Measurements from ENCODE around the gene EIF4A3. TPM values are rescaled to one million over a fixed set of nuclear protein-coding genes. Genes with fewer than 3 reads are reported as not detected.

The EIF4A3 gene
- total RNA-seq, 1 experiment from 2014 or later: 190 TPM

- no TSS peak for BruUV-seq (replicated peaks)
- H3K4me1 Mint-ChIP-seq (ENCODE audit: low read depth, unreplicated experiment): peaks cover 7% of the 10 kb centered on the region
- TF ChIP-seq CTCF (IDR thresholded peaks at IDR 0.05; ENCODE audit: insufficient read depth in 1 of 2, low read depth in 1 of 2, low read length in 1 of 2, severe bottlenecking in 1 of 2, unreplicated experiment in 1 of 2): no peak
- H3K27me3 Mint-ChIP-seq (ENCODE audit: insufficient read depth, unreplicated experiment): no peaks in the 10 kb centered on the region
- no peaks in the 10 kb centered on the region for H3K9me3 Mint-ChIP-seq (ENCODE audit: unreplicated experiment)
- DNase-seq: no peak
- ChIA-PET POLR2A (interaction anchor here (0.9 to 1.3 kb wide), 3 partner anchors 22 to 52 kb away, joined by 3 to 7 read pairs (median 4); partner anchors contain the start of gene GAA), CTCF (interaction anchor here (0.6 to 1.7 kb wide), 15 partner anchors 19 to 526 kb away, joined by 3 to 37 read pairs (median 4); partner anchors contain the start of gene GAA)
- Histone ChIP-seq H3K27me3 (replicated peaks; ENCODE audit: control insufficient read depth, insufficient read depth, low read length) (no peaks in the 10 kb centered on the region), H3K36me3 (ENCODE audit: control insufficient read depth, insufficient read depth, low read length) (no peaks in the 10 kb centered on the region), H3K4me3 (ENCODE audit: low read depth, low read length) (no peak overlapping the region), H3K9me3 (no peaks in the 10 kb centered on the region), H3K4me1 (0 out of 2 replicates have a peak, but pooled peaks cover 4% of the 10 kb centered on the region)
- H3K4me3 Mint-ChIP-seq (ENCODE audit: unreplicated experiment): no peak overlapping the region
- H3K27ac Mint-ChIP-seq (ENCODE audit: unreplicated experiment): no peak overlapping the region
- intact Hi-C loops (cut with micrococcal nuclease; ENCODE audit: unreplicated experiment): loop anchor here (1.0 kb wide), 2 partner anchors 22 to 41 kb away; partner anchors contain the start of gene GAA
- no peaks in the 10 kb centered on the region for H3K36me3 Mint-ChIP-seq (ENCODE audit: insufficient read depth, unreplicated experiment)
Measured at GRCh38 chr17:80123791-80124190, 23.1 kb downstream of the EIF4A3 start.

- no peak for TF ChIP-seq CTCF (IDR thresholded peaks at IDR 0.05; ENCODE audit: insufficient read depth in 1 of 2, low read depth in 1 of 2, low read length in 1 of 2, severe bottlenecking in 1 of 2, unreplicated experiment in 1 of 2)
- Mint-ChIP-seq H3K36me3 (ENCODE audit: insufficient read depth, unreplicated experiment) (no peaks in the 10 kb centered on the region), H3K27me3 (ENCODE audit: insufficient read depth, unreplicated experiment) (no peaks in the 10 kb centered on the region), H3K27ac (ENCODE audit: unreplicated experiment) (no peak overlapping the region), H3K9me3 (ENCODE audit: unreplicated experiment) (no peaks in the 10 kb centered on the region), H3K4me3 (ENCODE audit: unreplicated experiment) (no peak overlapping the region), H3K4me1 (ENCODE audit: low read depth, unreplicated experiment) (peaks cover 7% of the 10 kb centered on the region)
- Histone ChIP-seq H3K27me3 (replicated peaks; ENCODE audit: control insufficient read depth, insufficient read depth, low read length) (no peaks in the 10 kb centered on the region), H3K9me3 (no peaks in the 10 kb centered on the region), H3K4me3 (ENCODE audit: low read depth, low read length) (no peak overlapping the region), H3K36me3 (ENCODE audit: control insufficient read depth, insufficient read depth, low read length) (no peaks in the 10 kb centered on the region), H3K4me1 (0 out of 2 replicates have a peak, but pooled peaks cover 4% of the 10 kb centered on the region)
- ChIA-PET CTCF (interaction anchor here (0.7 kb wide), 1 partner anchor 130 kb away, joined by 5 read pairs; no protein-coding TSS in a partner anchor), POLR2A (no interaction called here)
- intact Hi-C loops (cut with micrococcal nuclease; ENCODE audit: unreplicated experiment): no loop called here
- no peak for DNase-seq
- no TSS peak for BruUV-seq (replicated peaks)
Measured at GRCh38 chr17:80122926-80123505, 23.9 kb downstream of the EIF4A3 start.

- Mint-ChIP-seq H3K9me3 (ENCODE audit: unreplicated experiment) (no peaks in the 10 kb centered on the region), H3K27me3 (ENCODE audit: insufficient read depth, unreplicated experiment) (no peaks in the 10 kb centered on the region), H3K36me3 (ENCODE audit: insufficient read depth, unreplicated experiment) (no peaks in the 10 kb centered on the region), H3K27ac (ENCODE audit: unreplicated experiment) (no peak overlapping the region), H3K4me3 (ENCODE audit: unreplicated experiment) (no peak overlapping the region), H3K4me1 (ENCODE audit: low read depth, unreplicated experiment) (peaks cover 7% of the 10 kb centered on the region)
- H3K4me3 ChIP-seq (ENCODE audit: low read depth, low read length): no peak overlapping the region
- intact Hi-C loops (cut with micrococcal nuclease; ENCODE audit: unreplicated experiment): no loop called here
- ChIA-PET POLR2A (no interaction called here), CTCF (interaction anchor here (0.7 to 0.9 kb wide), 3 partner anchors 15 to 333 kb away, joined by 3 read pairs; partner anchors contain the start of gene GAA)
- no peaks in the 10 kb centered on the region for H3K9me3 ChIP-seq
- no peak for DNase-seq
- no peaks in the 10 kb centered on the region for H3K27me3 ChIP-seq (replicated peaks; ENCODE audit: control insufficient read depth, insufficient read depth, low read length)
- H3K4me1 ChIP-seq: 0 out of 2 replicates have a peak, but pooled peaks cover 4% of the 10 kb centered on the region
- no TSS peak for BruUV-seq (replicated peaks)
- no peaks in the 10 kb centered on the region for H3K36me3 ChIP-seq (ENCODE audit: control insufficient read depth, insufficient read depth, low read length)
- no peak for TF ChIP-seq CTCF (IDR thresholded peaks at IDR 0.05; ENCODE audit: insufficient read depth in 1 of 2, low read depth in 1 of 2, low read length in 1 of 2, severe bottlenecking in 1 of 2, unreplicated experiment in 1 of 2)
Measured at GRCh38 chr17:80122026-80122575, 24.8 kb downstream of the EIF4A3 start.
